Measurements from ENCODE around the gene KIF5C. TPM values are rescaled to one million over a fixed set of nuclear protein-coding genes. Genes with fewer than 3 reads are reported as not detected.

The KIF5C gene
- total RNA-seq, 6 donors from 2014 or later: 0.44 to 1.6 (median 0.85) TPM

GRCh38 chr2:148982282-148982681 lies 107.3 kb downstream of the KIF5C start:
- peaks cover 0 to 5% (median 0%) of the 10 kb centered on the region in 4 donors for H3K4me1 ChIP-seq
- H3K4me3 ChIP-seq: no peak overlapping the region
- H3K9me3 ChIP-seq: no peaks in the 10 kb centered on the region
- WGBS, 2 donors: 87 to 95% methylated on average over 5 of the region's 5 CpGs
- DNase-seq (no peak), ATAC-seq (ENCODE audit: low FRiP score in 2 of 2) (no peak)
- no peak for TF ChIP-seq CTCF (IDR thresholded peaks at IDR 0.05)
- TF ChIP-seq POLR2AphosphoS5 (IDR thresholded peaks at IDR 0.05): no peak
- TF ChIP-seq POLR2A (IDR thresholded peaks at IDR 0.05): no peak
- TF ChIP-seq EP300 (IDR thresholded peaks at IDR 0.05): no peak
- no peaks in the 10 kb centered on the region for H3K27me3 ChIP-seq
- H3K36me3 ChIP-seq: no peaks in the 10 kb centered on the region
- no peak overlapping the region for H3K27ac ChIP-seq

GRCh38 chr2:148983896-148984295 lies 108.9 kb downstream of the KIF5C start:
- no peak overlapping the region for H3K4me3 ChIP-seq
- no peak for TF ChIP-seq EP300 (IDR thresholded peaks at IDR 0.05)
- no peak for TF ChIP-seq POLR2A (IDR thresholded peaks at IDR 0.05)
- TF ChIP-seq POLR2AphosphoS5 (IDR thresholded peaks at IDR 0.05): no peak
- no peak for TF ChIP-seq CTCF (IDR thresholded peaks at IDR 0.05)
- no peak for ATAC-seq (ENCODE audit: low FRiP score in 2 of 2)

GRCh38 chr2:148984449-148984848 lies 109.4 kb downstream of the KIF5C start:
- no peak overlapping the region for H3K27ac ChIP-seq
- H3K27me3 ChIP-seq: no peaks in the 10 kb centered on the region
- H3K4me3 ChIP-seq: no peak overlapping the region
- no peak for DNase-seq
- no peaks in the 10 kb centered on the region for H3K9me3 ChIP-seq
- TF ChIP-seq POLR2A (IDR thresholded peaks at IDR 0.05) (no peak), POLR2AphosphoS5 (IDR thresholded peaks at IDR 0.05) (no peak), CTCF (IDR thresholded peaks at IDR 0.05) (no peak), EP300 (IDR thresholded peaks at IDR 0.05) (no peak)
- H3K4me1 ChIP-seq: peaks cover 0 to under 1% (median 0%) of the 10 kb centered on the region in 4 donors
- H3K36me3 ChIP-seq: no peaks in the 10 kb centered on the region
- no peak for ATAC-seq (ENCODE audit: low FRiP score in 2 of 2)

More at GRCh38 chr2:148983896-148984295, 108.9 kb downstream of the KIF5C start:
- DNase-seq: no peak
- Histone ChIP-seq H3K36me3 (no peaks in the 10 kb centered on the region), H3K27ac (no peak overlapping the region), H3K9me3 (no peaks in the 10 kb centered on the region), H3K27me3 (no peaks in the 10 kb centered on the region), H3K4me1 (peaks cover 0 to 5% (median 0%) of the 10 kb centered on the region in 4 donors)

- Histone ChIP-seq H3K27ac (no peak overlapping the region), H3K4me1 (no peaks in the 10 kb centered on the region), H3K27me3 (no peaks in the 10 kb centered on the region), H3K4me3 (no peak overlapping the region), H3K36me3 (no peaks in the 10 kb centered on the region), H3K9me3 (no peaks in the 10 kb centered on the region)
- 67 to 73% methylated on average over 6 of the region's 6 CpGs for WGBS, 2 donors
- DNase-seq (no peak), ATAC-seq (ENCODE audit: low FRiP score in 2 of 2) (no peak)
- TF ChIP-seq POLR2AphosphoS5 (IDR thresholded peaks at IDR 0.05): no peak
- no peak for TF ChIP-seq CTCF (IDR thresholded peaks at IDR 0.05)
- no peak for TF ChIP-seq EP300 (IDR thresholded peaks at IDR 0.05)
- TF ChIP-seq POLR2A (IDR thresholded peaks at IDR 0.05): no peak
These were observed 112.3 kb downstream of the KIF5C start for GRCh38 chr2:148987286-148987685.

- Histone ChIP-seq H3K4me1 (no peaks in the 10 kb centered on the region), H3K9me3 (no peaks in the 10 kb centered on the region), H3K27me3 (no peaks in the 10 kb centered on the region), H3K36me3 (no peaks in the 10 kb centered on the region), H3K4me3 (no peak overlapping the region), H3K27ac (no peak overlapping the region)
- no peak for TF ChIP-seq POLR2AphosphoS5 (IDR thresholded peaks at IDR 0.05)
- TF ChIP-seq EP300 (IDR thresholded peaks at IDR 0.05): no peak
- no peak for TF ChIP-seq POLR2A (IDR thresholded peaks at IDR 0.05)
- no peak for TF ChIP-seq CTCF (IDR thresholded peaks at IDR 0.05)
- ATAC-seq (ENCODE audit: low FRiP score in 2 of 2): no peak
- 91 to 94% methylated on average over 1 of the region's 1 CpG for WGBS, 2 donors
- no peak for DNase-seq
These were observed 113.3 kb downstream of the KIF5C start for GRCh38 chr2:148988337-148988736.
